Stimulated activated naive CD4-positive, alpha-beta T cell (primary cell): ENCODE data around the gene TRIM17.
"Not testable (repeated sequence)": the region's sequence is repeated elsewhere in the genome, so short reads cannot be mapped to it uniquely, and the experiment has no call there.

ENCODE experiments used
- DNase-seq, 6 experiments: peaks; one replicate each; lab custom pipeline; 2025; lab: John Stamatoyannopoulos, UW

The TRIM17 gene

GRCh38 chr1:228450200-228450599, 33.5 kb upstream of the TRIM17 start:
- no peak for DNase-seq

GRCh38 chr1:228448372-228448771, 31.7 kb upstream of the TRIM17 start:
- no peak for DNase-seq

GRCh38 chr1:228446852-228447251, 30.2 kb upstream of the TRIM17 start:
- no peak for DNase-seq

GRCh38 chr1:228445843-228446650, 29.4 kb upstream of the TRIM17 start:
- peak in 4 of 6 experiments; percentile 6 to 29 (median 8) for DNase-seq

- no peak for DNase-seq
Measured at GRCh38 chr1:228445490-228445842, 28.8 kb upstream of the TRIM17 start.

- no peak for DNase-seq
Measured at GRCh38 chr1:228443395-228443794, 26.7 kb upstream of the TRIM17 start.

GRCh38 chr1:228440761-228441500, 24.3 kb upstream of the TRIM17 start:
- no peak for DNase-seq

GRCh38 chr1:228438266-228438665, 21.6 kb upstream of the TRIM17 start:
- DNase-seq: no peak

GRCh38 chr1:228437424-228437962, 20.8 kb upstream of the TRIM17 start:
- DNase-seq: no peak

GRCh38 chr1:228434689-228435088, 18.0 kb upstream of the TRIM17 start:
- no peak for DNase-seq

GRCh38 chr1:228433337-228434053, 16.8 kb upstream of the TRIM17 start:
- DNase-seq: not testable (repeated sequence)

GRCh38 chr1:228430243-228430642, 13.6 kb upstream of the TRIM17 start:
- no peak for DNase-seq

- no peak for DNase-seq
Measured at GRCh38 chr1:228429698-228430097, 13.0 kb upstream of the TRIM17 start.

- DNase-seq: no peak
Measured at GRCh38 chr1:228429007-228429406, 12.3 kb upstream of the TRIM17 start.

GRCh38 chr1:228428412-228428811, 11.8 kb upstream of the TRIM17 start:
- no peak for DNase-seq

- no peak for DNase-seq
Measured at GRCh38 chr1:228426518-228427175, 10.0 kb upstream of the TRIM17 start.

- DNase-seq: no peak
Measured at GRCh38 chr1:228424685-228425660, 8.3 kb upstream of the TRIM17 start.

GRCh38 chr1:228423404-228424053, 6.9 kb upstream of the TRIM17 start:
- no peak for DNase-seq

GRCh38 chr1:228420968-228421826, 4.5 kb upstream of the TRIM17 start:
- DNase-seq: no peak
